ENCODE data around the gene COMMD9.

COMMD9 gene

GRCh38 chr11:36317992-36318391 is 28.8 kb upstream of the COMMD9 start:
- Histone ChIP-seq H3K36me3 (ENCODE audit: insufficient read depth, low read length) (no peaks in the 10 kb centered on the region), H4K20me1 (ENCODE audit: insufficient read depth, low read length) (no peaks in the 10 kb centered on the region), H3K79me2 (ENCODE audit: insufficient read depth, low read length) (no peaks in the 10 kb centered on the region), H3K4me2 (ENCODE audit: low read length) (no peak overlapping the region), H3K4me3 (ENCODE audit: low read depth, low read length, poor library complexity, severe bottlenecking) (no peak overlapping the region), H2AFZ (ENCODE audit: low read length) (no peak overlapping the region), H3K27ac (ENCODE audit: low read depth, low read length, poor library complexity, severe bottlenecking) (no peak overlapping the region), H3K9me3 (ENCODE audit: low read length) (no peaks in the 10 kb centered on the region), H3K4me1 (ENCODE audit: insufficient read depth, low read length, severe bottlenecking) (no peaks in the 10 kb centered on the region), H3F3A (ENCODE audit: insufficient read depth, low read length) (no peaks in the 10 kb centered on the region), H3K27me3 (ENCODE audit: insufficient read depth, low read length) (no peaks in the 10 kb centered on the region), H3K9me2 (ENCODE audit: low read depth, low read length) (no peaks in the 10 kb centered on the region), H3K9ac (ENCODE audit: low read length) (no peak overlapping the region)
- TF ChIP-seq CTCF (IDR thresholded peaks at IDR 0.05; ENCODE audit: low read length), result no peak
- no peak for TF ChIP-seq EZH2 (IDR thresholded peaks at IDR 0.05; ENCODE audit: borderline replicate concordance, low read length)

- H3K4me3 ChIP-seq (ENCODE audit: low read depth, low read length, poor library complexity, severe bottlenecking), result no peak overlapping the region
- no peak overlapping the region for H2AFZ ChIP-seq (ENCODE audit: low read length)
- H3K79me2 ChIP-seq (ENCODE audit: insufficient read depth, low read length), result no peaks in the 10 kb centered on the region
- no peak for TF ChIP-seq EZH2 (IDR thresholded peaks at IDR 0.05; ENCODE audit: borderline replicate concordance, low read length)
- TF ChIP-seq CTCF (IDR thresholded peaks at IDR 0.05; ENCODE audit: low read length), result no peak
- no peaks in the 10 kb centered on the region for H3K36me3 ChIP-seq (ENCODE audit: insufficient read depth, low read length)
- H3F3A ChIP-seq (ENCODE audit: insufficient read depth, low read length), result no peaks in the 10 kb centered on the region
- H3K4me1 ChIP-seq (ENCODE audit: insufficient read depth, low read length, severe bottlenecking), result no peaks in the 10 kb centered on the region
- H3K9me2 ChIP-seq (ENCODE audit: low read depth, low read length), result no peaks in the 10 kb centered on the region
- H4K20me1 ChIP-seq (ENCODE audit: insufficient read depth, low read length), result no peaks in the 10 kb centered on the region
- H3K9ac ChIP-seq (ENCODE audit: low read length), result no peak overlapping the region
- H3K4me2 ChIP-seq (ENCODE audit: low read length), result no peak overlapping the region
- no peak overlapping the region for H3K27ac ChIP-seq (ENCODE audit: low read depth, low read length, poor library complexity, severe bottlenecking)
- no peaks in the 10 kb centered on the region for H3K9me3 ChIP-seq (ENCODE audit: low read length)
- no peaks in the 10 kb centered on the region for H3K27me3 ChIP-seq (ENCODE audit: insufficient read depth, low read length)
Observed at GRCh38 chr11:36316049-36316448, 26.8 kb upstream of the COMMD9 start.

- Histone ChIP-seq H3F3A (ENCODE audit: insufficient read depth, low read length) (no peaks in the 10 kb centered on the region), H3K4me1 (ENCODE audit: insufficient read depth, low read length, severe bottlenecking) (no peaks in the 10 kb centered on the region), H3K4me2 (ENCODE audit: low read length) (no peak overlapping the region), H2AFZ (ENCODE audit: low read length) (no peak overlapping the region), H3K4me3 (ENCODE audit: low read depth, low read length, poor library complexity, severe bottlenecking) (no peak overlapping the region), H3K79me2 (ENCODE audit: insufficient read depth, low read length) (no peaks in the 10 kb centered on the region), H3K9me3 (ENCODE audit: low read length) (no peaks in the 10 kb centered on the region), H3K9me2 (ENCODE audit: low read depth, low read length) (no peaks in the 10 kb centered on the region), H3K9ac (ENCODE audit: low read length) (no peak overlapping the region), H4K20me1 (ENCODE audit: insufficient read depth, low read length) (no peaks in the 10 kb centered on the region), H3K27me3 (ENCODE audit: insufficient read depth, low read length) (no peaks in the 10 kb centered on the region), H3K36me3 (ENCODE audit: insufficient read depth, low read length) (no peaks in the 10 kb centered on the region), H3K27ac (ENCODE audit: low read depth, low read length, poor library complexity, severe bottlenecking) (no peak overlapping the region)
- no peak for TF ChIP-seq CTCF (IDR thresholded peaks at IDR 0.05; ENCODE audit: low read length)
- no peak for TF ChIP-seq EZH2 (IDR thresholded peaks at IDR 0.05; ENCODE audit: borderline replicate concordance, low read length)
Observed at GRCh38 chr11:36314434-36314767, 25.2 kb upstream of the COMMD9 start.

Data from OCI-LY1 (cell line).